GM18498 (cell line): ENCODE measurements around the gene PLEKHN1.

Source experiments
- ATAC-seq: cut with Tn5 transposase; IDR thresholded peaks from one replicate; pipeline ENCODE4 v1.9.1; 2021; ENCODE audit warnings: mild to moderate bottlenecking, moderate library complexity; ENCODE audit not compliant: unreplicated experiment

PLEKHN1 gene

GRCh38 chr1:966135-966703 is at the start of gene PLEKHN1:
TSS of gene PLEKHN1 (plus strand) at chr1:966482. CDS start at chr1:966532, 50 bp downstream.
- ATAC-seq = peak; percentile 38

- ATAC-seq = no peak
Measured at GRCh38 chr1:917076-917459, 49.2 kb upstream of the PLEKHN1 start.

GRCh38 chr1:917466-918091 is 48.7 kb upstream of the PLEKHN1 start:
- no peak for ATAC-seq

- ATAC-seq = no peak
Measured at GRCh38 chr1:918353-918752, 47.9 kb upstream of the PLEKHN1 start.

- ATAC-seq = no peak
Measured at GRCh38 chr1:918843-919242, 47.4 kb upstream of the PLEKHN1 start.

GRCh38 chr1:919271-919872 is 46.9 kb upstream of the PLEKHN1 start:
- ATAC-seq = no peak

GRCh38 chr1:920010-920409 is 46.3 kb upstream of the PLEKHN1 start:
- ATAC-seq = no peak

GRCh38 chr1:920521-920920 is 45.8 kb upstream of the PLEKHN1 start:
- no peak for ATAC-seq

- no peak for ATAC-seq
Measured at GRCh38 chr1:921011-921837, 45.1 kb upstream of the PLEKHN1 start.

GRCh38 chr1:923131-923990 is 42.9 kb upstream of the PLEKHN1 start, which contains the start of gene SAMD11:
TSS of gene SAMD11 (plus strand) at chr1:923923. CDS start at chr1:924432, 509 bp downstream.
- ATAC-seq = no peak

- ATAC-seq = no peak
Measured at GRCh38 chr1:923991-924655, 42.2 kb upstream of the PLEKHN1 start.

- ATAC-seq = no peak
Measured at GRCh38 chr1:924656-925560, 41.4 kb upstream of the PLEKHN1 start.

- ATAC-seq = no peak
Measured at GRCh38 chr1:925561-926421, 40.5 kb upstream of the PLEKHN1 start.

GRCh38 chr1:927234-927633 is 39.0 kb upstream of the PLEKHN1 start:
- ATAC-seq = no peak

- ATAC-seq = no peak
Measured at GRCh38 chr1:927748-928147, 38.5 kb upstream of the PLEKHN1 start.

- ATAC-seq = no peak
Measured at GRCh38 chr1:928825-929661, 37.2 kb upstream of the PLEKHN1 start.
